GM12878 (cell line): ENCODE measurements around the gene JADE2. TPM values are rescaled to one million over a fixed set of nuclear protein-coding genes. Genes with fewer than 3 reads are reported as not detected.

Source experiments
- ATAC-seq: fragments of 200-7000 bp; cut with Tn5 transposase; 3 replicates; pipeline ENCODE4 v1.9.1; 2020; ENCODE audit warnings: mild to moderate bottlenecking, moderate library complexity
- BruUV-seq: library from RNA; stranded (reverse); fragments of 400-500 nt; replicated peaks from 2 replicates; lab custom pipeline; 2021; lab: Mats Ljungman, UMichigan
- CTCF ChIA-PET: fragments of 300-600 bp; sonication (Branson Sonifier 250); formaldehyde crosslinking; extraction: SDS; loops from one replicate; lab custom pipeline; 2021; ENCODE audit warnings: inconsistent platforms; lab: Yijun Ruan, JAX
- POLR2A ChIA-PET: fragments of 350-600 bp; formaldehyde crosslinking; extraction: SDS; loops from one replicate; lab custom pipeline; 2021; ENCODE audit warnings: inconsistent platforms; lab: Charles Lee
- RAD21 ChIA-PET: fragments of 300-600 bp; sonication (Branson Sonifier 250); formaldehyde crosslinking; loops from one replicate; lab custom pipeline; 2023; ENCODE audit warnings: antibody characterized with exemption; ENCODE audit not compliant: unreplicated experiment; lab: Charles Lee
- SMC1A ChIA-PET: fragments of 300-600 bp; sonication (Branson Sonifier 250); formaldehyde crosslinking; loops from one replicate; lab custom pipeline; 2023; ENCODE audit not compliant: unreplicated experiment, uncharacterized antibody; lab: Charles Lee
- DNase-seq: peaks from one replicate; pipeline ENCODE4 v3.0.0-alpha.2; 2011; ENCODE audit warnings: low read depth, low spot score
- FAIRE-seq: peaks from 3 replicates; lab custom pipeline; 2011; peaks lifted over from hg19 to GRCh38; lab: Jason Lieb, UNC
- H2AFZ ChIP-seq: 2 replicates; pipeline ENCODE4 v1.6.0; 2011; ENCODE audit warnings: low read depth, low read length, control low read depth; ENCODE audit not compliant: control insufficient read depth
- H3K27ac ChIP-seq: 2 replicates; pipeline ENCODE4 v1.5.1; 2011; ENCODE audit warnings: control low read depth; ENCODE audit not compliant: control insufficient read depth, insufficient read depth
- H3K27me3 ChIP-seq, 2 experiments: replicated peaks in 1 of 2; 2 replicates each; pipeline versions ENCODE4 v1.6.0 to v1.6.1; 2011; ENCODE audit warnings: low read length in 1 of 2; ENCODE audit not compliant: control insufficient read depth in 2 of 2, insufficient read depth in 2 of 2
- H3K36me3 ChIP-seq, 2 experiments: 2 replicates each; pipeline ENCODE4 v1.5.1; 2011; ENCODE audit warnings: low read length in 1 of 2; ENCODE audit not compliant: control insufficient read depth in 2 of 2, insufficient read depth in 2 of 2
- H3K4me1 ChIP-seq: 2 replicates; pipeline ENCODE4 v1.6.1; 2011; ENCODE audit warnings: mild to moderate bottlenecking, low read length, moderate library complexity, mixed read lengths; ENCODE audit not compliant: control insufficient read depth, insufficient read depth
- H3K4me2 ChIP-seq: 2 replicates; pipeline ENCODE4 v1.6.0; 2011; ENCODE audit warnings: control low read depth; ENCODE audit not compliant: control insufficient read depth, insufficient read depth
- H3K4me3 ChIP-seq: fragments of 200-600 bp; sonication (generic); 2 replicates; pipeline ENCODE4 v1.5.1; 2016
- H3K79me2 ChIP-seq: 2 replicates; pipeline ENCODE4 v1.6.0; 2011; ENCODE audit warnings: low read length; ENCODE audit not compliant: control insufficient read depth, insufficient read depth
- H3K9ac ChIP-seq: 2 replicates; pipeline ENCODE4 v1.8.0; 2011; ENCODE audit warnings: low read length, control low read depth, mixed read lengths; ENCODE audit not compliant: control insufficient read depth, insufficient read depth
- H3K9me3 ChIP-seq: replicated peaks from 3 replicates; pipeline ENCODE4 v1.5.1; 2011; ENCODE audit warnings: mild to moderate bottlenecking, low read length; ENCODE audit not compliant: control insufficient read depth, insufficient read depth
- H4K20me1 ChIP-seq: 2 replicates; pipeline ENCODE4 v1.6.0; 2011; ENCODE audit not compliant: control insufficient read depth, insufficient read depth
- ETV6 ChIP-seq, 2 experiments: fragments of 450-650 bp in 1 of 2; IDR thresholded peaks in 1 of 2; conservative IDR thresholded peaks in 1 of 2; 2 replicates each; pipeline ENCODE4 v1.6.1; 2014; ENCODE audit warnings: antibody characterized with exemption in 1 of 2, borderline replicate concordance in 1 of 2, low read depth in 1 of 2, mild to moderate bottlenecking in 1 of 2, moderate library complexity in 1 of 2
- GABPA ChIP-seq: IDR thresholded peaks from 2 replicates; pipeline ENCODE4 v1.6.1; 2014; ENCODE audit warnings: antibody characterized with exemption, low read depth, mild to moderate bottlenecking, inconsistent platforms
- HDGF ChIP-seq: fragments of 450-650 bp; IDR thresholded peaks from 2 replicates; pipeline ENCODE4 v1.6.1; 2016; ENCODE audit warnings: antibody characterized with exemption
- KDM1A ChIP-seq: fragments of 200-600 bp; sonication (generic); IDR thresholded peaks from 2 replicates; pipeline ENCODE4 v1.6.1; 2016; ENCODE audit warnings: borderline replicate concordance
- MEF2B ChIP-seq: fragments of 450-650 bp; IDR thresholded peaks from 2 replicates; pipeline ENCODE4 v1.6.1; 2018; ENCODE audit warnings: mild to moderate bottlenecking, moderate library complexity; ENCODE audit not compliant: partially characterized antibody, poor library complexity, severe bottlenecking
- NFXL1 ChIP-seq: fragments of 450-650 bp; IDR thresholded peaks from 2 replicates; pipeline ENCODE4 v1.6.1; 2017; ENCODE audit warnings: antibody characterized with exemption, mild to moderate bottlenecking, borderline replicate concordance
- RAD51 ChIP-seq: fragments of 450-650 bp; IDR thresholded peaks from 2 replicates; pipeline ENCODE4 v1.6.1; 2016; ENCODE audit warnings: moderate library complexity, mild to moderate bottlenecking, inconsistent platforms
- SMAD5 ChIP-seq: IDR thresholded peaks from 2 replicates; pipeline ENCODE4 v1.6.1; 2016; ENCODE audit warnings: antibody characterized with exemption, low read depth
- SREBF2 ChIP-seq: IDR thresholded peaks from 2 replicates; pipeline ENCODE4 v1.6.1; 2012; ENCODE audit warnings: mild to moderate bottlenecking, low read length
- WRNIP1 ChIP-seq: IDR thresholded peaks from 2 replicates; pipeline ENCODE4 v1.6.1; 2011; ENCODE audit warnings: low read depth, low read length, improper control_type of control experiment, borderline replicate concordance
- ZNF24 ChIP-seq: fragments of 450-650 bp; IDR thresholded peaks from 2 replicates; pipeline ENCODE4 v1.6.1; 2017; ENCODE audit warnings: antibody characterized with exemption, mild to moderate bottlenecking
- WGBS: methylation state at CpG from one replicate; pipeline ENCODE4 v1.1.6; 2016; ENCODE audit warnings: low lambda C conversion rate; ENCODE audit not compliant: insufficient replicate concordance, insufficient coverage; ENCODE audit errors: missing lambda C conversion rate; 5-methylcytosine and 5-hydroxymethylcytosine counted together
- in situ Hi-C: fragments of 300-500 bp; cut with MboI; formaldehyde crosslinking; loops from 9 replicates; pipeline ENCODE4 v1.14.3; 2018; ENCODE audit warnings: mixed read lengths
- intact Hi-C: fragments of 100-400 bp; cut with micrococcal nuclease; formaldehyde crosslinking; loops from one replicate; pipeline ENCODE4 v1.14.2; 2022; ENCODE audit not compliant: unreplicated experiment
- polyA plus RNA-seq, 11 experiments: library from polyadenylated mRNA; depleted of rRNA in 4 of 11; unstranded in 6 of 11; stranded (reverse) in 5 of 11; fragments of >200 nt; fragmentation: Nextera tagmentation in 4 of 11; fragmentation: Illumina TruSeq in 1 of 11; extraction: Ambion mirVana in 4 of 11; extraction: Trizol in 1 of 11; gene quantifications; 1 replicate in 1 of 11; 2 replicates in 10 of 11; pipeline versions ENCODE4 v1.2.1 to v1.2.3, GENCODE V29; 2011 to 2016; ENCODE audit warnings: inconsistent platforms in 2 of 11, missing spikeins in 2 of 11, low read depth in 1 of 11
- total RNA-seq, 4 experiments: library from RNA; depleted of rRNA in 3 of 4; stranded (reverse); fragments of >200 nt in 3 of 4; fragmentation: Illumina TruSeq in 1 of 4; extraction: Trizol in 1 of 4; gene quantifications; 2 replicates each; pipeline versions ENCODE4 v1.2.1 to v1.2.3, GENCODE V29; 2013 to 2021
- TF ChIP-seq, protein P1 (sequence below): fragments of 450-650 bp; IDR thresholded peaks from 2 replicates; pipeline ENCODE4 v1.6.1; 2017; ENCODE audit warnings: antibody characterized with exemption, mild to moderate bottlenecking, moderate library complexity
- TF ChIP-seq, protein P2 (sequence below): fragments of 450-650 bp; IDR thresholded peaks from 2 replicates; pipeline ENCODE4 v1.6.1; 2016; ENCODE audit warnings: mild to moderate bottlenecking, moderate library complexity, borderline replicate concordance

The JADE2 gene
- total and polyA plus RNA-seq, 10 of the 15 experiments (the other 5 are each of a cell fraction or from before 2014, with no cell fraction given) = 1.5 to 67.0 (median 22.4) TPM

DNA sequence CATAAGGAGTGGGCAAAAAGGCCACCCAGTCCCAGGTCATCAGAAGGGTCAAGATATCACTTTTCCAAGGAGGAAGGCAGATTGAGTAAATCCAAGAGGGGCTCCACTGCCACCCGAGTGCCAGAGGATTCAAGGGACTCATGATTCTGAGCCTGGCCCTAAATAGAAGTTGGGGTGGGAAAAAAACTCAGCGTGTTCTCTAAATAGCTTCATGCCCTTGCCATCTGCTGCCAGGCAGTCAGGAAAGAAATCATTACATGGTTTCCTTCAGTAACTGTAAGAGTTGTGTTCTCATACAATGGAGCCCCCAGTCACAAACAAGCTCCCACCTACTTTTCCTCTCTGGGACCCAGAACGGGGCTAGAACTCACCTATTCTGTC is 70.0 kb downstream of the JADE2 start:
- no peak for DNase-seq
- intact Hi-C loops = no loop called here
- Histone ChIP-seq H4K20me1 (no peaks in the 10 kb centered on the region), H3K79me2 (no peaks in the 10 kb centered on the region), H3K27ac (peak overlapping the region; percentile 57), H3K27me3 (no peaks in the 10 kb centered on the region), H3K9me3 (no peaks in the 10 kb centered on the region; the same call in 2 of the 3 replicates), H3K4me3 (no peak overlapping the region), H3K9ac (peak overlapping the region; percentile 11; the same call in 1 of the 2 replicates), H2AFZ (peak overlapping the region; percentile 82), H3K4me1 (peaks cover 28% of the 10 kb centered on the region), H3K4me2 (peak overlapping the region; percentile 45)
- CTCF ChIA-PET = interaction anchor here (0.6 to 2.0 kb wide), 7 partner anchors 8 to 237 kb away, joined by 3 to 8 read pairs (median 3); no protein-coding TSS in a partner anchor
- POLR2A ChIA-PET = interaction anchor here (1.2 to 1.3 kb wide), 2 partner anchors 10 to 13 kb away, joined by 3 to 4 read pairs; no protein-coding TSS in a partner anchor
- in situ Hi-C loops = no loop called here
- RAD21 ChIA-PET = interaction anchor here (2.7 kb wide), 1 partner anchor 11 kb away, joined by 10 read pairs; no protein-coding TSS in a partner anchor
- BruUV-seq = no TSS peak
- no peak for ATAC-seq
- 2% methylated on average over 3 of the region's 3 CpGs for WGBS
- FAIRE-seq = no peak
- no peak for TF ChIP-seq ZNF24
- TF ChIP-seq WRNIP1 = no peak
- TF ChIP-seq HDGF = no peak
- no peak for TF ChIP-seq SMAD5
- TF ChIP-seq ETV6 (conservative IDR thresholded peaks at IDR 0.05 in 1 of 2, IDR thresholded peaks at IDR 0.05 in 1 of 2; ENCODE audit: borderline replicate concordance in 1 of 2, low read depth in 1 of 2) = no peak
- TF ChIP-seq, protein P1, sequence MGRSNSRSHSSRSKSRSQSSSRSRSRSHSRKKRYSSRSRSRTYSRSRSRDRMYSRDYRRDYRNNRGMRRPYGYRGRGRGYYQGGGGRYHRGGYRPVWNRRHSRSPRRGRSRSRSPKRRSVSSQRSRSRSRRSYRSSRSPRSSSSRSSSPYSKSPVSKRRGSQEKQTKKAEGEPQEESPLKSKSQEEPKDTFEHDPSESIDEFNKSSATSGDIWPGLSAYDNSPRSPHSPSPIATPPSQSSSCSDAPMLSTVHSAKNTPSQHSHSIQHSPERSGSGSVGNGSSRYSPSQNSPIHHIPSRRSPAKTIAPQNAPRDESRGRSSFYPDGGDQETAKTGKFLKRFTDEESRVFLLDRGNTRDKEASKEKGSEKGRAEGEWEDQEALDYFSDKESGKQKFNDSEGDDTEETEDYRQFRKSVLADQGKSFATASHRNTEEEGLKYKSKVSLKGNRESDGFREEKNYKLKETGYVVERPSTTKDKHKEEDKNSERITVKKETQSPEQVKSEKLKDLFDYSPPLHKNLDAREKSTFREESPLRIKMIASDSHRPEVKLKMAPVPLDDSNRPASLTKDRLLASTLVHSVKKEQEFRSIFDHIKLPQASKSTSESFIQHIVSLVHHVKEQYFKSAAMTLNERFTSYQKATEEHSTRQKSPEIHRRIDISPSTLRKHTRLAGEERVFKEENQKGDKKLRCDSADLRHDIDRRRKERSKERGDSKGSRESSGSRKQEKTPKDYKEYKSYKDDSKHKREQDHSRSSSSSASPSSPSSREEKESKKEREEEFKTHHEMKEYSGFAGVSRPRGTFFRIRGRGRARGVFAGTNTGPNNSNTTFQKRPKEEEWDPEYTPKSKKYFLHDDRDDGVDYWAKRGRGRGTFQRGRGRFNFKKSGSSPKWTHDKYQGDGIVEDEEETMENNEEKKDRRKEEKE = no peak
- no peak for TF ChIP-seq SREBF2
- peak; percentile 2 for TF ChIP-seq MEF2B
- TF ChIP-seq, protein P2, sequence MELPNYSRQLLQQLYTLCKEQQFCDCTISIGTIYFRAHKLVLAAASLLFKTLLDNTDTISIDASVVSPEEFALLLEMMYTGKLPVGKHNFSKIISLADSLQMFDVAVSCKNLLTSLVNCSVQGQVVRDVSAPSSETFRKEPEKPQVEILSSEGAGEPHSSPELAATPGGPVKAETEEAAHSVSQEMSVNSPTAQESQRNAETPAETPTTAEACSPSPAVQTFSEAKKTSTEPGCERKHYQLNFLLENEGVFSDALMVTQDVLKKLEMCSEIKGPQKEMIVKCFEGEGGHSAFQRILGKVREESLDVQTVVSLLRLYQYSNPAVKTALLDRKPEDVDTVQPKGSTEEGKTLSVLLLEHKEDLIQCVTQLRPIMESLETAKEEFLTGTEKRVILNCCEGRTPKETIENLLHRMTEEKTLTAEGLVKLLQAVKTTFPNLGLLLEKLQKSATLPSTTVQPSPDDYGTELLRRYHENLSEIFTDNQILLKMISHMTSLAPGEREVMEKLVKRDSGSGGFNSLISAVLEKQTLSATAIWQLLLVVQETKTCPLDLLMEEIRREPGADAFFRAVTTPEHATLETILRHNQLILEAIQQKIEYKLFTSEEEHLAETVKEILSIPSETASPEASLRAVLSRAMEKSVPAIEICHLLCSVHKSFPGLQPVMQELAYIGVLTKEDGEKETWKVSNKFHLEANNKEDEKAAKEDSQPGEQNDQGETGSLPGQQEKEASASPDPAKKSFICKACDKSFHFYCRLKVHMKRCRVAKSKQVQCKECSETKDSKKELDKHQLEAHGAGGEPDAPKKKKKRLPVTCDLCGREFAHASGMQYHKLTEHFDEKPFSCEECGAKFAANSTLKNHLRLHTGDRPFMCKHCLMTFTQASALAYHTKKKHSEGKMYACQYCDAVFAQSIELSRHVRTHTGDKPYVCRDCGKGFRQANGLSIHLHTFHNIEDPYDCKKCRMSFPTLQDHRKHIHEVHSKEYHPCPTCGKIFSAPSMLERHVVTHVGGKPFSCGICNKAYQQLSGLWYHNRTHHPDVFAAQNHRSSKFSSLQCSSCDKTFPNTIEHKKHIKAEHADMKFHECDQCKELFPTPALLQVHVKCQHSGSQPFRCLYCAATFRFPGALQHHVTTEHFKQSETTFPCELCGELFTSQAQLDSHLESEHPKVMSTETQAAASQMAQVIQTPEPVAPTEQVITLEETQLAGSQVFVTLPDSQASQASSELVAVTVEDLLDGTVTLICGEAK = no peak
- 0 out of 2 replicates have a peak, but pooled peaks have one; percentile 2 for TF ChIP-seq RAD51
- no peak for TF ChIP-seq NFXL1
- TF ChIP-seq KDM1A = no peak
- TF ChIP-seq GABPA = no peak
- TF ChIP-seq, all 136 proteins: peak for 2
- SMC1A ChIA-PET = interaction anchor here (5.4 kb wide), 1 partner anchor 13 kb away, joined by 26 read pairs; no protein-coding TSS in a partner anchor
- H3K36me3 ChIP-seq = no peaks in the 10 kb centered on the region
